ENCODE data around the gene PNPLA3. TPM values are rescaled to one million over a fixed set of nuclear protein-coding genes. Genes with fewer than 3 reads are reported as not detected.

PNPLA3 gene
- polyA plus RNA-seq, 1 experiment = 4.8 TPM

DNA sequence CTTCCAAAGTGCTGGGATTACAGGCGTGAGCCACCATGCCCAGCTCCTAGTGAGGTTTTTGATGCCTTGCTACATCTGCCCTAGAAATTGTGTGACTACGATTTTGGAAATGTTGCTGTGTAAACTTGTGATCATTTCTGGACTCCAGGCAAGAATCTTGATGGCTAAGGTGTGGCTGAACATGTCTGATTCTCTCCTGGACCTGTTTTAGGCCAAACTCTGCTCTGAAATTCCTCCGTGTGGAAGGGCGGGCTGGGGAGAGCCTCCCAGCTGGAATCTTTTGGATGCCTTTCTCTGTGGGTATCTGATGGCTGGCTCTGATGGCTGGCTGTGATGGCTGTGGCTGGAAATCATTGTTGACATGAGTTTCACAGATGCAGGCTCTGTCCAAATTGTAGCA, 8.2 kb downstream of the PNPLA3 start:
- peaks cover 8% of the 10 kb centered on the region; the same call in 1 of the 2 replicates for H3K36me3 ChIP-seq (ENCODE audit: control insufficient read depth, insufficient read depth, low read length)
- H3K4me3 ChIP-seq (ENCODE audit: low read depth, low read length) = no peak overlapping the region
- no peak for DNase-seq (ENCODE audit: low read depth)
- no peaks in the 10 kb centered on the region for H3K27me3 ChIP-seq (ENCODE audit: control insufficient read depth, insufficient read depth, low read length)
- POLR2A ChIA-PET = no interaction called here
- TF ChIP-seq, protein P1, sequence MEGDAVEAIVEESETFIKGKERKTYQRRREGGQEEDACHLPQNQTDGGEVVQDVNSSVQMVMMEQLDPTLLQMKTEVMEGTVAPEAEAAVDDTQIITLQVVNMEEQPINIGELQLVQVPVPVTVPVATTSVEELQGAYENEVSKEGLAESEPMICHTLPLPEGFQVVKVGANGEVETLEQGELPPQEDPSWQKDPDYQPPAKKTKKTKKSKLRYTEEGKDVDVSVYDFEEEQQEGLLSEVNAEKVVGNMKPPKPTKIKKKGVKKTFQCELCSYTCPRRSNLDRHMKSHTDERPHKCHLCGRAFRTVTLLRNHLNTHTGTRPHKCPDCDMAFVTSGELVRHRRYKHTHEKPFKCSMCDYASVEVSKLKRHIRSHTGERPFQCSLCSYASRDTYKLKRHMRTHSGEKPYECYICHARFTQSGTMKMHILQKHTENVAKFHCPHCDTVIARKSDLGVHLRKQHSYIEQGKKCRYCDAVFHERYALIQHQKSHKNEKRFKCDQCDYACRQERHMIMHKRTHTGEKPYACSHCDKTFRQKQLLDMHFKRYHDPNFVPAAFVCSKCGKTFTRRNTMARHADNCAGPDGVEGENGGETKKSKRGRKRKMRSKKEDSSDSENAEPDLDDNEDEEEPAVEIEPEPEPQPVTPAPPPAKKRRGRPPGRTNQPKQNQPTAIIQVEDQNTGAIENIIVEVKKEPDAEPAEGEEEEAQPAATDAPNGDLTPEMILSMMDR (IDR thresholded peaks at IDR 0.05; ENCODE audit: insufficient read depth, low read depth, low read length) = no peak
- CTCF ChIA-PET = interaction anchor here (0.8 to 1.8 kb wide), 4 partner anchors 8 to 14 kb away, joined by 3 to 10 read pairs (median 4); no protein-coding TSS in a partner anchor

DNA sequence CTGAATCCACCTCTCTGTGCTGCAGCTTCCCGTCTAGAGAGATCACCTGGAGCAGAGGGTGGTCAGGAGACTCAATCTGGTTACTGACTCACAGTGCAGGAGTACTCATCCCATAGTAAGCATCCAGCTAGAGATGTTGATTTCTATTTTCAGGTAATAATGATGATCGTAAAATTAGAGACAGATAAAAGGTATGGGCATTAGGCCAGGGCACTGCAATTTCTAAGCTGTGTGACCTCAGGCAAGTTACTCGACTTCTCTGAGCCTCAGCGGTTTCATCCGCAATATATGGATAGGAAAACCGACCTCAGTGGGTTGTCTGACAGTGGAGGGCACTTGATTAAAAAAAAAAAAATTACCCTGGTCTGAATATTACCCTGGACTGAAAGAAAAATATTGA, 17.8 kb downstream of the PNPLA3 start:
- Histone ChIP-seq H3K36me3 (ENCODE audit: control insufficient read depth, insufficient read depth, low read length) (peaks cover 13% of the 10 kb centered on the region; the same call in 1 of the 2 replicates), H3K4me3 (ENCODE audit: low read depth, low read length) (no peak overlapping the region), H3K27me3 (ENCODE audit: control insufficient read depth, insufficient read depth, low read length) (no peaks in the 10 kb centered on the region)
- TF ChIP-seq, protein P1 (IDR thresholded peaks at IDR 0.05; ENCODE audit: insufficient read depth, low read depth, low read length) = no peak
- no peak for DNase-seq (ENCODE audit: low read depth)
- ChIA-PET CTCF (interaction anchor here (0.6 to 9.3 kb wide), 5 partner anchors 14 to 1842 kb away, joined by 3 to 178 read pairs (median 3); partner anchors contain the start of gene PNPLA5), POLR2A (no interaction called here)

DNA sequence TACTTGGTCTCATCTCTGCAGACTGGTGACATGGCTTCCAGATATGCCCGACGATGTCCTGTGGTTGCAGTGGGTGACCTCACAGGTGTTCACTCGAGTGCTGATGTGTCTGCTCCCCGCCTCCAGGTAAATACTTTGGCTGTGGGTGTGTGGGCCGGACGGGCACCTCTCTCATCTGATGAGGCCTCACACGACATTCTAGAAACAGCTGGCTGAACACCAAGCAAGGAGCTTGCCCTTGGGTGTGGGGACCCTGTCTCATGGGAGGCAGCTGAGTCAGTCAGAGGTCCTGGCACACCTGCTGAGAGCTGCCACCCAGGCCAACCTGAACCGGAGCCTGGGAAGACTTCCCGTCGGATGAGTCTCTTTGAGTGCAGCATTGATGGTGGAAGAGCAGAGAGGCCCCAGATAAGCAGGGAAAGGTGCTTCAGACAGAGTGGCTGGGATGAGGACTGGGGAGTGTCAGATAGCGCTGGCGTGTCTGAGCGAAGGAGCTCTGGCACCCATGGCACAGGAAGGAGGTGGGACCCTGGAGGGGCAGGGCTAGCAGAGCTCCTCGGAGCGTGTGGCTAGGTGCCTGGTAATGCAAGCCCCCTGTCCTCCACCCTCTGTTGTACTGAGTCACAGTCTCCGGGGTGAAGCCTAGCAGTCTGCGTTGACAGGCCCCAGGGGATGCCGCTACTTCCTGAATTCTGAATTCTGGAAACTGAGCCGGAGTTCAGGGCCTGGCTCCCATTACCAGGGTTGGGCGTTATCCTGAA, 21.2 kb downstream of the PNPLA3 start:
- Histone ChIP-seq H3K27me3 (ENCODE audit: control insufficient read depth, insufficient read depth, low read length) (no peaks in the 10 kb centered on the region), H3K4me3 (ENCODE audit: low read depth, low read length) (no peak overlapping the region), H3K36me3 (ENCODE audit: control insufficient read depth, insufficient read depth, low read length) (peaks cover 5% of the 10 kb centered on the region; the same call in 1 of the 2 replicates)
- no peak for DNase-seq (ENCODE audit: low read depth)
- ChIA-PET POLR2A (no interaction called here), CTCF (interaction anchor here (0.8 to 9.3 kb wide), 11 partner anchors 9 to 58 kb away, joined by 3 to 178 read pairs (median 9); partner anchors contain the start of genes PNPLA3, PNPLA5 and SAMM50)
- TF ChIP-seq, protein P1 (IDR thresholded peaks at IDR 0.05; ENCODE audit: insufficient read depth, low read depth, low read length) = no peak

DNA sequence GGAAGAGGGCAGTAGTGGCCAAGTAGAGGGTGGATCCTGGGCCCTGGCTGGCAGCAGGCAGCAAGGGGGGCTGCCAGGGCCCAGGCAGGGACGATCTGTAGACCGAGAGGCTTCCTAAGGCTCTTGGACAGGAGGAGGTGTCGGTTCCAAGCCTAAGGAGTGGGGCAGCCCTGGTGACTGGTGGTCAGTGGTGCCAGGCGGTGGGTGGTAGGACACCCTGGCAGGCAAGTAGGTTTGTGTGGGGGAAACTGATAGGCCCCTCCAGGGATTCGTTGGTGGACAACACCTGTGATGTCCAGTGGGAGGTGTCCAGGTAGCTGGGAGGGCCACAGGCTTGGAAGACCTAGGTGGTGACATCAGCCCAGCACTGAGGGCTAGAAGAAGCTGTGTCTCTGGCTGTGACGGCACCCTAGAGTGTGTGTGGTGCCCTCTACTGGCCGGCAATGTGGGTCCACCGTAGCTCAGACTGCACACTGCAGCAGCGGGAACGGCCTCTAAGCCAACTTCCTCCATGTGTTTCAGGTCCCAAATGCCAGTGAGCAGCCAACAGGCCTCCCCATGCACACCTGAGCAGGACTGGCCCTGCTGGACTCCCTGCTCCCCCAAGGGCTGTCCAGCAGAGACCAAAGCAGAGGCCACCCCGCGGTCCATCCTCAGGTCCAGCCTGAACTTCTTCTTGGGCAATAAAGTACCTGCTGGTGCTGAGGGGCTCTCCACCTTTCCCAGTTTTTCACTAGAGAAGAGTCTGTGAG, 22.2 kb downstream of the PNPLA3 start:
- no peaks in the 10 kb centered on the region for H3K27me3 ChIP-seq (ENCODE audit: control insufficient read depth, insufficient read depth, low read length)
- no peak overlapping the region for H3K4me3 ChIP-seq (ENCODE audit: low read depth, low read length)
- ChIA-PET CTCF (interaction anchor here (0.5 to 9.3 kb wide), 28 partner anchors 9 to 1908 kb away, joined by 3 to 178 read pairs (median 4); partner anchors contain the start of genes PNPLA3, PNPLA5 and SAMM50), POLR2A (no interaction called here)
- H3K36me3 ChIP-seq (ENCODE audit: control insufficient read depth, insufficient read depth, low read length) = peaks cover 5% of the 10 kb centered on the region; the same call in 1 of the 2 replicates
- TF ChIP-seq, protein P1 (IDR thresholded peaks at IDR 0.05; ENCODE audit: insufficient read depth, low read depth, low read length) = peak; percentile 81
- DNase-seq (ENCODE audit: low read depth) = no peak

DNA sequence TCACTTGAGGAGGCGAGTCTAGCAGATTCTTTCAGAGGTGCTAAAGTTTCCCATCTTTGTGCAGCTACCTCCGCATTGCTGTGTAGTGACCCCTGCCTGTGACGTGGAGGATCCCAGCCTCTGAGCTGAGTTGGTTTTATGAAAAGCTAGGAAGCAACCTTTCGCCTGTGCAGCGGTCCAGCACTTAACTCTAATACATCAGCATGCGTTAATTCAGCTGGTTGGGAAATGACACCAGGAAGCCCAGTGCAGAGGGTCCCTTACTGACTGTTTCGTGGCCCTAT, 22.7 kb downstream of the PNPLA3 start:
- POLR2A ChIA-PET = no interaction called here

More for the DNA sequence above, 22.7 kb downstream of the PNPLA3 start:
- no peak for DNase-seq (ENCODE audit: low read depth)
- H3K4me3 ChIP-seq (ENCODE audit: low read depth, low read length) = no peak overlapping the region
- no peaks in the 10 kb centered on the region for H3K27me3 ChIP-seq (ENCODE audit: control insufficient read depth, insufficient read depth, low read length)
- TF ChIP-seq, protein P1 (IDR thresholded peaks at IDR 0.05; ENCODE audit: insufficient read depth, low read depth, low read length) = no peak
- CTCF ChIA-PET = interaction anchor here (0.6 to 9.3 kb wide), 21 partner anchors 8 to 689 kb away, joined by 3 to 178 read pairs (median 5); partner anchors contain the start of genes PNPLA3, PNPLA5 and SAMM50
- peaks cover 4% of the 10 kb centered on the region; the same call in 1 of the 2 replicates for H3K36me3 ChIP-seq (ENCODE audit: control insufficient read depth, insufficient read depth, low read length)

All from BJ (cell line).